KOPT-K1 (cell line): ENCODE data around the gene SLC4A2.

Experiments used
- H3K27ac ChIP-seq: fragments of 200-600 bp; sonication (generic); 2 replicates; pipeline ENCODE4 v1.5.1; 2016; ENCODE audit warnings: antibody characterized with exemption, mild to moderate bottlenecking, low read depth, low read length; ENCODE audit not compliant: poor library complexity, severe bottlenecking
- H3K36me3 ChIP-seq: fragments of 200-600 bp; sonication (generic); 2 replicates; pipeline ENCODE4 v1.5.1; 2017; ENCODE audit warnings: antibody characterized with exemption, mild to moderate bottlenecking, low read length, moderate library complexity; ENCODE audit not compliant: insufficient read depth
- H3K9me3 ChIP-seq: fragments of 200-600 bp; sonication (generic); 2 replicates; pipeline ENCODE4 v1.5.1; 2017; ENCODE audit warnings: antibody characterized with exemption, low read length, mild to moderate bottlenecking; ENCODE audit not compliant: insufficient read depth, poor library complexity, severe bottlenecking

The SLC4A2 gene

GRCh38 chr7:151048911-151049463 lies 10.4 kb upstream of the SLC4A2 start:
- H3K36me3 ChIP-seq = peaks cover 23% of the 10 kb centered on the region
- no peak overlapping the region for H3K27ac ChIP-seq
- no peaks in the 10 kb centered on the region for H3K9me3 ChIP-seq

- 0 out of 2 replicates have a peak, but pooled peaks cover 4% of the 10 kb centered on the region for H3K36me3 ChIP-seq
- no peak overlapping the region for H3K27ac ChIP-seq
- no peaks in the 10 kb centered on the region for H3K9me3 ChIP-seq
These were observed 8.3 kb upstream of the SLC4A2 start for GRCh38 chr7:151051108-151051507.

- Histone ChIP-seq H3K36me3 (no peaks in the 10 kb centered on the region), H3K9me3 (no peaks in the 10 kb centered on the region), H3K27ac (no peak overlapping the region)
These were observed 6.3 kb upstream of the SLC4A2 start for GRCh38 chr7:151053096-151053495.

GRCh38 chr7:151053751-151054150 lies 5.6 kb upstream of the SLC4A2 start:
- no peak overlapping the region for H3K27ac ChIP-seq
- no peaks in the 10 kb centered on the region for H3K36me3 ChIP-seq
- no peaks in the 10 kb centered on the region for H3K9me3 ChIP-seq

- no peaks in the 10 kb centered on the region for H3K36me3 ChIP-seq
- no peaks in the 10 kb centered on the region for H3K9me3 ChIP-seq
- no peak overlapping the region for H3K27ac ChIP-seq
These were observed 3.1 kb upstream of the SLC4A2 start for GRCh38 chr7:151056283-151056665.

GRCh38 chr7:151056666-151057505 lies 2.5 kb upstream of the SLC4A2 start:
- Histone ChIP-seq H3K36me3 (no peaks in the 10 kb centered on the region), H3K9me3 (no peaks in the 10 kb centered on the region), H3K27ac (peak overlapping the region; percentile 67)

GRCh38 chr7:151057506-151057988 lies 1.8 kb upstream of the SLC4A2 start, which contains the start of gene CDK5:
CDK5 (minus strand) TSS chr7:151057897; CDS start chr7:151057848, 49 bp downstream.
- Histone ChIP-seq H3K36me3 (no peaks in the 10 kb centered on the region), H3K9me3 (no peaks in the 10 kb centered on the region), H3K27ac (peak within 1 kb of the TSS; percentile 67)

GRCh38 chr7:151057989-151058780 lies 1.2 kb upstream of the SLC4A2 start:
- Histone ChIP-seq H3K9me3 (no peaks in the 10 kb centered on the region), H3K27ac (peak overlapping the region; percentile 67), H3K36me3 (peaks cover under 1% of the 10 kb centered on the region; the same call in 1 of the 2 replicates)

GRCh38 chr7:151058781-151059366 lies 515 bp upstream of the SLC4A2 start:
- H3K27ac ChIP-seq = peak overlapping the region; percentile 67
- peaks cover 5% of the 10 kb centered on the region; the same call in 1 of the 2 replicates for H3K36me3 ChIP-seq
- no peaks in the 10 kb centered on the region for H3K9me3 ChIP-seq

GRCh38 chr7:151060113-151060415 lies 675 bp downstream of the SLC4A2 start:
- no peaks in the 10 kb centered on the region for H3K9me3 ChIP-seq
- peak overlapping the region; percentile 67 for H3K27ac ChIP-seq
- peaks cover 16% of the 10 kb centered on the region for H3K36me3 ChIP-seq

GRCh38 chr7:151060416-151061212 lies 1.2 kb downstream of the SLC4A2 start:
- H3K27ac ChIP-seq = peak overlapping the region; percentile 67

GRCh38 chr7:151061213-151062110 lies 2.1 kb downstream of the SLC4A2 start:
- no peaks in the 10 kb centered on the region for H3K9me3 ChIP-seq
- H3K27ac ChIP-seq = no peak overlapping the region
- H3K36me3 ChIP-seq = peaks cover 30% of the 10 kb centered on the region

More at GRCh38 chr7:151060416-151061212, 1.2 kb downstream of the SLC4A2 start:
- Histone ChIP-seq H3K9me3 (no peaks in the 10 kb centered on the region), H3K36me3 (peaks cover 21% of the 10 kb centered on the region)

GRCh38 chr7:151062111-151062398 lies 2.7 kb downstream of the SLC4A2 start:
- Histone ChIP-seq H3K9me3 (no peaks in the 10 kb centered on the region), H3K27ac (no peak overlapping the region), H3K36me3 (peaks cover 36% of the 10 kb centered on the region)
